ENCODE measurements around the gene PCNX2.
A peak's percentile ranks its signal among the peaks of the same experiment; 100 is the strongest.

The PCNX2 gene

DNA sequence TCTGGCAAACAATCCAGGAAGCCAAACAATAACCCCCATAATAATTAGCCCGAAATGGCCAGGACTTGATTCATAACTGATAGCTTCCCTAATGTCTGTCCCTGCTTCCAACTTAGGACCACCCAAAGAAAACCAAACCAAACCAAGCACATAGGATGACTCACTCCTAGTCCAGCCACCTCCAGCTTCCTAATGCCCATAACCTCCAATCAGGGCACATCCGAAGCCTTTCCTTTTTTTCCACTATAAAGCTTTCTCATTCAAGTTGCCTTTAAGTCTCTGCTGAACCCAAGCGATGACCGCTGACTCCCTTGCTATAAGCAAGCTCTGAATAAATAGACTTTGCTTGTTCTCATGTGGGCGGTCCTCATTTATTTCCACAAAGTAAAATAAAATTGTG is 40.4 kb downstream of the PCNX2 start:
- no peak for DNase-seq

DNA sequence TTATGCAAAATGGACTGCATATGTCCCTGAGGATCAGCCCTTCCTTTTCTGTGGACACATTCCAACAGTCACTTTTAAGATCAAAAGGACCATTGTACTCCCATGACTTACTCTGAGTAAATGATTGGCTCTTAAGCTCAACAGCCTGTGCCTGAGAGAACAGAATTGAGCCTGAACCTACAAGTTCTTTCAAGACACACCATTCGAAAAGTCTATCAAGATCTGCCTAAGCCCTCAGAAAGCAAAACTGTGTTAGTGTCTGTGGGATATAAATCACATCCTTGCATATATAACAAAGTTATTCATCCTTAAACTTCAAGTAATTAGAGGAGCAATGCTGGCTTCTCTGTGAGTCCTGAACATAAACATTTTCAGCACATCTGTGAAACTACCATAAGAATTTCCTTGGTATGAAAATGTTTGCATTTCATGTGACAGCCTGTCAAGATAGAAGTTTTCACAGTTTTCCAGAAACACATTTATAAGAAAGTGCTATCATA is 41.6 kb downstream of the PCNX2 start:
- DNase-seq = peak; percentile 9

DNA sequence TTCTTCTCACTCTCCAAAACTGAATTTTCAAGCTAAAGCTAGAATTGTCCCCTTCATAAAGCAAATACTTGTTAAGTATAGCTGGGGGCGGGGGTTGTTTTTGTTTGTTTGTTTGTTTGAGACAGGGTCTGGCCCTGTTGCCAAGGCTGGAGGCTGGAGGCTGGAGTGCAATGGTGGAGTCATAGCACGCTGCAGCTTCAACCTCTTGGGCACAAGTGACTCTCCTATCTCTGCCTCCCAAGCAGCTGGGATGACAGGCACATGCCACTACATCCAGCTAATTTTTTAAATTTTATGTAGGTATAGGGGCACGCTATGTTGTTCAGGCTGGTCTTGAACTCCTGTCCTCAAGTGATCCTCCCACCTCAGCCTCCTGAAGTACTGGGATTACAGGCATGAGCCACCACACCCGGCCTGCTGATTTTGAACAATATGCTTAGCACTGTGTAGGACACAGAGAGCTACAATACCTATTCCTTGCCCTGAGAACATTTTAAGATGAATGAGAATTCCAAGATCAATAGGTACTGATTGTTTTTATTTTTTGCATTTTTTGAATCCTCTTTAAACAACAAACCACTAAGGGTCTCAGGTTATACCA is 42.2 kb downstream of the PCNX2 start:
- DNase-seq = no peak

DNA sequence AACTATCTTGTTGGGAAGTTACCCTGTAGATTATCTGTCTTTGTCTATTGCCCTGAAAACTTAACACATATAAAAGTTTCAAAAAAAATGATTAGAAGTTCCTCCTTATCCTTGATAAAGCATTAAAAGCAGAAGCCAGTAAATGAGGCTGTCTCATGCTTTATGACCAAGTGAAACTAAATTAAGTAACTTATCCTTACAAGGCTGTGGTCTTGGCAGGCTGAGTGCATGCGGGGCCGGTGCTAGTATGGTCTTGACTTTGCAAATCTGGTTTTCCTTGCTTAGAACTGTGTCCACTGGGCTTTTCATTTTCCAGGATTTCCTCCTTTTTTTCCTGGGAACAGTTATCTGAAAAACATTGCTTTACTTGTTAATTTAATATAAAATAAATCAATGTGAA is 43.1 kb downstream of the PCNX2 start:
- no peak for DNase-seq

DNA sequence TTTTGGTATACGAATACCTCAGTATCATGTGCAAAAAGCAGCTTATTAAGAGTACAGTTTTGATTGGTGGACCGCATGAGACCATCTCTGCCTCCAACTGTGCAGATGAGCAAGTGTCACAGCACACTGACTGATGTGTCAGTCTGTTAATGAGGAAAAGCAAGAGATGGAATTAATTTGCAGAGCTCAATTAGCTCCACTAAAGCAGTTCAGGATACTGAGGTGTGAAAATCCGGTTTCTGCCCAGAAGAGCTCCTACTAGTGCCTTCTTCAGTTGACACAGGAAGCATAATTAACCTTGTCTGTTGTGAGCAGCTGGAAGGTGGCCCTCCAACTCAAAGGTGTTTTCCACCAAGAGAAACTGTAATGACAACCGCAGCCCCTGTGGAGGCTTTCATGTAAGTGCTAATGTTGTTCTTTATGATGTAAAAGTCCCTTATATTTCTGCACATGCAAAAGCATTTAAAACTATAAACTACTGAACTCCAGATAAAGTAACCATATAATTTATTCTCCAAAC is 44.3 kb downstream of the PCNX2 start:
- no peak for DNase-seq

DNA sequence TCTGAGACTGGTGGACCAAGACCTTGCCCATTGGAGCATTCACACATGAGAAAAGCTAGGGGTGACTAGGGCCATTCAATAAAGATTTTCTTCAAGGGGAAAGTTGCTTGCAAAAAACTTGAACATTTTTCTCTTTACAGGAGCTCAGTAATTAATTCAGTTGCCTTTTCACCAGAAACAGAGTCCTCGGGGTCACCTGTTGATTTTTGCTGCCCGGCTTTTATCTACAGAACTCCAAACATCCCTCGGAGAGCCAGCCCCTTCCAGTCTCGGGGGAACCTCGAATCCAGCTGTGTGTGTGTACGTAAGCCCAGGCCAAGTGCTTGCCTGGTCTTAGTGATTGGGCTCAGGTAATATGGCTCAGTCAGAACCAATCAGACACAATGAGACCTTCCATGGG is 47.5 kb downstream of the PCNX2 start:
- no peak for DNase-seq

DNA sequence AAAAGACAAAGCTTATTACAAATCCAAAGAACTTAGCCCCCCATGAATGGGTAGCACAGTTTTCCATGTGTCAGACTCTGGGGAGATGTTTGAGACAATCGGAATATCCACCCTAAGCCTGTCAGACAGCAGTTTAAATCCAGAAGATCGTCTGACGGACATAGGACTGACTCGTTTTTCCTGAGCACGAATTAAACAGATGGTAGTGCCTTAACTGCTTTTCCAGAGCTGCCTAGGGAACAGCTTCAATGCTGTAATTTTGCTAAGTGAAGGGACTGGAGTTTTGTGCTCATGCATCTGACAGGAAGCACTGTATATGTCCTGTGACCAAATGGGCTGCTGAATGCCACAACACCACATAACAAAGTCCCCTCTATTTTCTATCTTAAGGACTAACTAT is 48.6 kb downstream of the PCNX2 start:
- DNase-seq = no peak

DNA sequence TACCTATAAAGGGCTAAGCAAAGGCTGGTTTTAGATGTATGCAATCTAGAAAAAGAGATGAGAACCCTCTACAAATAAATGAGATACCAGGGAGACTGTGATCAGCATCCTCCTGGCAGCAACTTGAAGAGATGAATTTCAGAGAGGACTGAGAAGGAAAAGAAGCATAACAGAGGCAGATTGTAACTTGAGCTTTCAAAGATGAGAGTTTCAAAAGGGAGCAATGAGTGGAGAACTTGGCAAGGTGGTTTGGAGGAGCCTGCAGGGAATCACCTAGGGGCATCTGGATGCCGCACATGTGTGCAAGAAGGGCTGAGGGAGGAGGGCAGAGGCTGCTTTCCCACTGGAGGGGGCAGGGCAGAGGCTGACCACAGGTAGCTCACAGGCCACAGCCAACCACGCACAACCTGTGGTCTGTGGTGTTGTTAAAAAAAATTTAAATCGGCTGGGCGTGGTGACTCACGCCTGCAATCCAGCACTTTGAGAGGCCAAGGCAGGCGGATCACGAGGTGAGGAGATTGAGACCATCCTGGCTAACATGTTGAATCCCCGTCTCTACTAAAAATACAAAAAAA is 50.2 kb downstream of the PCNX2 start:
- no peak for DNase-seq

DNA sequence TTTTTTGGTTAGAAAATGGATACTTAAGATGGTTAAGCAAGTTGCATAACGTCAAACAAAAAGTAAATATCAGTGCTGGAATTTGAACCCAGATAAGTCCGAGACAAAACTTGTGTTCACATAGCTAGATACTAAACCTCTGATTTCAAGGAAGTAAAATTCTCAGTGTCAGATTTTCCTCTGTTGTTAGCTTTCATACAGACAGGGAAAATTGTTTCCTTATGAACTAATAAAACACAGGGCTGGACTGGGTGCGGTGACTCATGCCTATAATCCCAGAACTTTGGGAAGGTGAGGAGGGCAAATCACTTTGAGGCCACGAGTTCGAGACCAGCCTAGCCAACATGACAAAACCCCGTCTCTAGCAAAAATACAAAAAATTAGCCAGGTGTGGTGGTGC is 51.3 kb downstream of the PCNX2 start:
- peak; percentile 35 for DNase-seq

DNA sequence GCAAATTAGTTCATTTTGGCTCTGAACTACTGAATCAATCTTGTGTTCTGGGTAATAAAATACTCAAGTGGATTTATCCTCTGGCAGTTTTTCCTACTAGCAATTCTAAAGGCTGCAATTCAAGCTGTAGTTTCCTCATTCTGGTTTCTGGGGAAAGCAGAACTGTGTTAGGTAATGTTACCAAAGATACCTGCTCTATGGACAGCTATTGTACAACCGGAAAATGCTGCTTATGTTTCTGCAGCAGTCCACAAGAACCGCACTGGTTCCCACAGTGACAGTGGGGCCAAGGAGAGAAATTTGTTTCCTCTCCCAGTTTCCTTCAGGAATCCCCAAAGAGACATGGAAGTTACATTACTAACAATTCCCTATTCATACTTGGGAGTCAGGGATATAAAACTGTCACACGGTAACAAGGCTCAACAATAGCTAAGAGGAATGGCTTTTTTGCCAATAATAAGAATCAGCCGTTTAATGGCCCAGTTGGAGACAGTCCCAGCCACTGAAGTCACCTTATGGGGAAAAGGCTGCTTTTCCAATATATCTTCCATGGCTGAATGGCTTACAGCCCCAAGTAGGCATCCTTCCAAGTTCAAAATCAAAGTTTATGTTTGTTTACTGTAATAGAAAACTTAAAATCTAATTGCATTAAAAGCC is 52.6 kb downstream of the PCNX2 start:
- DNase-seq = no peak

DNA sequence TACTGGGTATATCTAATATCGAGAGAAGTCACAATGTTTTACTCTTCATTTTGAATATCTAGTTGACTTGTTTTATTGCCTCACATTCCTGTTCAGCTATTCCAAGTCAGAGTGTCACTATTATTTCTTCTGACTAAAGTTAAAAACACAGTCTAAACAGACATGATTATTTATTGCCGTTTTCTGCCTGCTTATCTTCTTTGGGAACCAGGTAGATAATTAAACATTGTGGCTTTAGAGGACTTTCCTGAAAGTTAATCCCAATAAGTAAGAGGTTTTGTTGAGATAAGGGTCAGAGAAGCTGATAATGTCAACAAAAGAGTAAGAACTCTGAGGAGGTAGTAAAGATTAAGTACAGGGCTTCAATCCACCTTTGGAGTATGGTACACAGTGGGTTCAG is 53.8 kb downstream of the PCNX2 start:
- no peak for DNase-seq

DNA sequence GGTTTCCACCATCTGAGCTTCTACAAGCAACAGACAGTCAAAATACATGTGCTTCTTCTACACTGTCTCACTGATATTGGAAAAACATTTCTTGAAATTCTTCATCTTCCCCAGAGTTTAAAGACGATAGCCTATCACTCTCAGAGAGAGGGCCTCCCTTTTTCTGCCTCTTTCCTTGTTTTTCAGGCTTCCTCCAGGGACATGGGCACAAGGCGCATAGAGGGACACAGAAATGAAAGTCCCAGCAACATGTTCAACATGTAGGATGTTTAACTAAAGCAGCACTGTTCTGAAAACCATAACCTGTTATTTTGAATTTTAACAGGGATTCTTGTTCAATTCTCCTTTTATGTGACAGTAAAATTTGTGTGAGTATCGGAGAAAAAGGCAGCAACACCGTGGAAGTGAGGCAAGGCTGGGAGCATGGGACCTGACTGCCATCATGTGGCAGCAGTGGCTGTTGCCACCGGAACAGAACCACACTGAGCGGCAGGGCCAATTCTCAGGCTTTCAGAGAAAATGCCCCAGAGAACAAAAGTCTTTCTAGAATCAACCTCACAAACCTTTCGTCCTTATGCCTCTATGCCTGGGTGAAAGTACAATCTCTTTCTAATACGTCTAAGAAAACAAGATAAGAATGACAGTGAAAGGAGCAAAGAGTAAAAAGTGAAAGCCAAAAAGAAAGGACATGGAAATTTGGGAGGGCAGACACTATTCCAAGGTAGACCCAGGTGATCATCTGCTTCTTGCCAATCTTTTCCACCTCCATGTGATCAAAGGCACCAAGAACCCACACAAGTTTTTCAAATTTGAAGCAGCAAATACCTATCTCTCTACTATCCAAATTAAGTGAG is 54.5 kb downstream of the PCNX2 start:
- DNase-seq = peak; percentile 60

DNA sequence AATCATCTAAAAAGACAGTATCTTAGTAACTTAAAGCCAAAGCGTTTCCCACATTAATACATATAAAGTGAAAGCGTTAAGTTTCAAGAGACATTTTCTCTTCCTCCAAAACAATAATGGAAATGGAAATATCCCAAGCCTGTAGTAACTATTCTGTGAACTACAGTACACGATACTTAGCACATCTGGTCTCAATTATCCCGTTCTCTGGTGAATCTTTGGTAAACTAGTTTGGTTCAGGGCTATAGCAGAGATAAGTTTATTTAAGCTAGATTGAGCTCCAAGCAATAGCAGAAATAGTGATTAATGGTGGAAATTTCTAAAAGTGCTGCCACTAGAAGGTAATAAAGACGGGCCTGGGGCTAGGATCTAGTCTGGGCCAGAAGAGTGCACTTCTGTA is 55.2 kb downstream of the PCNX2 start:
- peak; percentile 63 for DNase-seq

DNA sequence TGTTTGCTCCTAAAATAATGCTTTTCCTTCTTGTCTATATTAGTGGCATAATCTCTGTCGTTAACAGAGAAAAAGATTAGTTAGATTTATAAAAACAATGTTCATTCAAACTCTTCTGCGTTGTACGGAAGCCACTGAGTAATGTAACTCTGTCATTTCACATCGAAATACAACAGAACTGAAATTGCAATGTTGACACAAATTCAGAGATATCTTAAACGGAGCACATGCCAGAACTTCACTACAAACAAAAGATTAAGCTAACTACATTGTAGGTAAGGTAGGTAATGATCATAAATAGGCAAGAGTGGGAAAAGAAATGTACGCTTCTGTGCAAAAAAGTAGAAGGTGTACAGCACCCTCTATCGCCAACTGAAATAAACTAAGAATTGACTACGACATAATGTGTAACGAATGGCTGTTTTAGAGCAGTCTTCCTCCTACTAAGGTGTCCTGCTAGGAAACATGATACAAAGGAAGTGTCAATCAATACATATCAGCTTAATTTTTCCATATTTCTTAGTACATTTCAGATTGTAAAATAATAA is 56.6 kb downstream of the PCNX2 start:
- peak; percentile 8 for DNase-seq

DNA sequence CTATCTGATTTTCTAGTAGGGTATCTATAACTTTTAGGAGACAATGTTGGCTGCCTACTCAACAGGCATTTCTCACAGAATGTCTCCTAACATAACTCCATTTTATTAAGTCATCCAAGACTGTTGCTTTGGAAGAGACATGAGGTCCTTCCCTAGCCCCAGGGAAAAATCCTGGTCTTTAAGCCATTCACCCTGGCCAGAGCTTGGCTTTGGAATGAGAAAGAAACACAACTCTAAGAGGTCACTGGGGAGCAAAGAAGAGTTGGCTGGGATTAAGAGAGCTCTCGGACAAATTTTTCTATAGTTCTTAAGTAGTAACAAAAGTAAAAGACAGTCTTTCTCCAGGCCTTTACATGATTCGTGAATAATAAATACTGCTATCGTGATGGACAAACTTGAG is 57.9 kb downstream of the PCNX2 start:
- no peak for DNase-seq

DNA sequence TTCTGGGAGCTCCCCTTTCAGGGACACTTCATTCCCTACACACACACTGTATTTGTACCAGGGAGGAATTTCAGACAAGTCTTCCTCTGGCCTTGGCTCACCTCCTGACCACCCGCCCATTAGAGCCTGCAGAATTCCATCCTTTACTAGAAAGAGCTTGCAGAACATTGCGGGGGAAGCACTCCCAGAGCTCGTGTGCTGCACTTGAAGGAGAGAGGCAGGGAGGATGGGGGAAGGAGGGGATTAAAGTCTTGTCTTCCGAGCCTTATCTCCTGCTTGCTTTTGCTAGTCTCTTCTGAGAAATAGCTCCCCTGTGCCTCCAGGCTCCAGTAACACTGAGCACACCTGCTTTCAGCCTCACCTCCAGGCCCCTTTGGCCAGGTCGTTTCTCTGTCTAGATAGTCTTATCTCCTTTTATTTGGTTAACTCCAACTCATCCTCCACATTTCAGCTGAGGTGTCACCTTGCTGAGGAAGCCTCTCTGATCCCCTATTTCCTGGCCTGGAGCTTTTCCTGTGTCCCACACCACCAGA is 62.0 kb downstream of the PCNX2 start:
- DNase-seq = no peak

DNA sequence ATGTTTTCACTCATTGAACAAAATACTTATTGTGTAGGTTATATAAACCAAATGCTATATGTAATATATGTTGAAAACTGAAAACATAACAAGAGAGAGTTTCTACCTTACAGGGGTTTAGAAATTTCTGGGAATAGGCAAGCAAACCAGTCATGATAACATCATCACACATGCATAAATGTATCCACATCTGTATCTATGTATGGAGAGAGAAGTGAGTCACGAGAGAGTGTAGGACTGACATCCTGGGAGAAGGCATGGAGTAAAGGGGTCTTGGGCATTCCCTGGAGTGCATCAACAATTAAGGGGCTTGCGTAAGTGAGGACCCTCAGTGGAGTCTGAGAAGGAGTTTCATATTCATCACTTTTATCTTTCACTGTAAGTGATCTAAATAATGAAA is 65.5 kb downstream of the PCNX2 start:
- DNase-seq = no peak

DNA sequence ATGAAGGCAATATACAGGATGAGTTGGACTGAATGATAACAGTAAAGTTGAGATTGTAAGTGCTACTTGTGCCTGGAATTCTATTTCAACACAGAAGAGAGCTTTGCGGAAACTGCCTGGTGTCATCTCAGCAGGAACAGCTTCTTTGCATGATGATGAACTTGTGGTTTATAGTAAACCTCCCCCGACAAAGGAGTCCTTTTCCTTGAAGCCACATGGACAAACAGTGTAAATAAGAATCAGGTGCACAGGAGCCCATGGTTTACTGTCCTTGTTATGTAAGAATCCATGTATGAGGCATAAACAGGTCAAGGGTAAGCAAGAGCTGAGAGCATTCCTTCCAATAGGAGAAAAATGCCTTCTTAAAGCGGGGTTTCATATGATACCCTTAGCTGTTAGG is 66.2 kb downstream of the PCNX2 start:
- peak; percentile 31 for DNase-seq

DNA sequence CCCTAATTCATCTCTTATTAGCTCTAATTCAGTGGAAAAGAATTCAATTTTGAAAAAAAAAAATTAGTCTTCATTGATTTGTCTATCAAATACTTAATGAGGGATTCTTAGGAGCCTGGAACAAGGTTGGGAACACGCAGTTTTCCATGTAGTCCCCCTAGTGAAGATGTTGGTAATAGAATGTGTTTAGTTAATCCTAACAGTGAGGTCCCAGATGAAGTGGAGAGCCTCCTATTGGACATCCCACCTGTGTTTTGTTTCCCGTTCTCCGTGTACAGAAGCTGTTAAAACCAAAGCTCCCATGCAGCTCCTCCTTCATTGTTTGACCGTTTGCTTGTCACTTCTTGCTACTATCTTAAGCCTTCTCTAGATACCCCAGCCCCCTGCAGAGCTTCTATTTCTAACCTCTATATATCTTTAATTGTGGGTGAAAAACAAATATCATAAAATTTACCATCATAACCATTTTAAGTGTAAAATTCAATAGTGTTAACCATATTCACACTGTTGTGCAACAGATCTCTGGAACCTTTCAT is 67.5 kb downstream of the PCNX2 start:
- no peak for DNase-seq

DNA sequence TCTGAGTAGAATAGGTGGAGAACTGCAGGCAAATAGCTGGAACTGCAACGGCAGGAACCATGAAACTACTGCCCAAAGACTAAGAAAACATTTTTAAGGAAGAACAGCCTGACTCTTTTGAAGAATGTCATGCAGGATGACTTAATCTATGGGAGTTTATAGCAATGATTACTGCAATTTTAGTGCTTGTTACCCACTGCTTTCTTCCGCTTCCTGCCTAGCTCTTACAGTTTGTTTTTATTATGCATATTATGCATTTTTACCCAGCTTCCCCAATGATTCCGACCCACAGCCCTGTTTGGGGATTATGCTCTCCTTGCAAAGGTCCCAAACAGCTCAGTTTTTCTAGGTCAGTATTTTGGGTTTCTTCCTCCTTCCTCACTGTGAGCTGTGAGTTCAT is 71.2 kb downstream of the PCNX2 start:
- peak; percentile 59 for DNase-seq

DNA sequence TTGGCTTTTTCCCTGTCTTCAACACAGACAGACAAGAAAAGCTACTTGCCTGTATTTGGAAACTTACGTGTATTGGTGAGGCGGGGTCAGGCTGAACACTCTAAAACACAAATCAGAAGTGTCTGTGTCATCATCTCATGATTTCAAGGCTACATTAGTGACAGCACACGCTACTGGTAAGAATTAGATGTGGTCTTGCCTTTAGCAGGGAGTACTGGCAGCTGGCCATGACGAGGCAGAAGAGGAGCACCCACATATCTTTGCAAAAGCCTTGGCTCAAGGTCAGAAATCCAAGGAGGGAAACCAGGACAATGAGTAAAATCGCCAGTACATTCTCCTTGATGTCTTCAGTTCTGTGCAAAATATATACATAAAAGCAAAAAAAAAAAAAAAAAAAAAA is 77.7 kb downstream of the PCNX2 start:
- no peak for DNase-seq

DNA sequence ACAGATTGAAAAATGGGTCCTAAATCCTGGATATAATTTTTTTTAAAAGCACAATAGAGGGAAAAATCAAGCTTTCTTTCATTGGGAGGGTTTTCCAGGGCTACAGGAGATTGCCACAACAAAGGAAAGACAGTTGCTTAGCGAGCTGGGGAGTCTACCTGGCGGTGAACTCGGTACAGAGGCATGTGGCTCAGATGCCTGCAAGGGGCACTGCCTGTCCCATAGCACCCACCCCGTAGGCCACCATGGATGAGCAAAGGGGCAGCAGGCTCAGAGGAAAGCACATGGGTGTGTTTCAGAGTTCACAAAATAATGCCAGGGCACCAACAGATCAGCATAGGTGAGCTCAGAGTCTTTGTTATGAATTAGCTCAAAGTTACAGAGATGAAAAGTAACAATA is 79.5 kb downstream of the PCNX2 start:
- no peak for DNase-seq
